RPMI8226 (cell line): ENCODE data around the gene DMAC2.
"Not testable (repeated sequence)": the region's sequence is repeated elsewhere in the genome, so short reads cannot be mapped to it uniquely, and the experiment has no call there.

ENCODE experiments used
- DNase-seq: peaks from one replicate; pipeline ENCODE4 v3.0.0-alpha.2; 2015

Gene DMAC2

GRCh38 chr19:41442473-41443355, 3.0 kb upstream of the DMAC2 start, which contains the start of gene ERICH4:
TSS of gene ERICH4 (plus strand) at chr19:41443156. CDS start at chr19:41443170, 14 bp downstream.
- DNase-seq, result no peak

GRCh38 chr19:41441321-41441945, 1.7 kb upstream of the DMAC2 start:
- DNase-seq, result no peak

GRCh38 chr19:41437944-41438574, 1.7 kb downstream of the DMAC2 start:
- DNase-seq, result no peak

GRCh38 chr19:41436674-41436951, 3.1 kb downstream of the DMAC2 start:
- DNase-seq, result no peak

GRCh38 chr19:41435936-41436673, 3.6 kb downstream of the DMAC2 start:
- DNase-seq, result no peak

- DNase-seq, result not testable (repeated sequence)
These were observed 4.3 kb downstream of the DMAC2 start for GRCh38 chr19:41435376-41435775.

- no peak for DNase-seq
These were observed 5.3 kb downstream of the DMAC2 start for GRCh38 chr19:41434450-41434849.

GRCh38 chr19:41433171-41433570, 6.5 kb downstream of the DMAC2 start:
- DNase-seq, result no peak

GRCh38 chr19:41431426-41432386, 8.0 kb downstream of the DMAC2 start:
- DNase-seq, result no peak

GRCh38 chr19:41430922-41431321, 8.8 kb downstream of the DMAC2 start:
- no peak for DNase-seq

- DNase-seq, result no peak
These were observed 11.2 kb downstream of the DMAC2 start for GRCh38 chr19:41428481-41428859.

- DNase-seq, result no peak
These were observed 11.8 kb downstream of the DMAC2 start for GRCh38 chr19:41427647-41428480.

GRCh38 chr19:41426952-41427646, 12.6 kb downstream of the DMAC2 start, which contains the start of gene B3GNT8:
TSS of gene B3GNT8 (minus strand) at chr19:41427374. CDS start at chr19:41426778, 596 bp downstream.
- no peak for DNase-seq

- DNase-seq, result no peak
These were observed 13.4 kb downstream of the DMAC2 start for GRCh38 chr19:41426116-41426841.

GRCh38 chr19:41425174-41426115, 14.3 kb downstream of the DMAC2 start:
- DNase-seq, result no peak

GRCh38 chr19:41424335-41425173, 15.2 kb downstream of the DMAC2 start:
- DNase-seq, result no peak

GRCh38 chr19:41422955-41423354, 16.8 kb downstream of the DMAC2 start:
- DNase-seq, result no peak
